Panc1 (cell line): ENCODE measurements around the gene RAB21. TPM values are rescaled to one million over a fixed set of nuclear protein-coding genes. Genes with fewer than 3 reads are reported as not detected.
"Not testable (repeated sequence)": the region's sequence is repeated elsewhere in the genome, so short reads cannot be mapped to it uniquely, and the experiment has no call there.

Source experiments
- ATAC-seq: fragments of 200-7000 bp; cut with Tn5 transposase; 2 replicates; pipeline ENCODE4 v1.9.1; 2020; ENCODE audit warnings: mild to moderate bottlenecking, moderate library complexity
- BruUV-seq: library from RNA; stranded (reverse); fragments of 400-500 nt; replicated peaks from 2 replicates; lab custom pipeline; 2021; lab: Mats Ljungman, UMichigan
- CTCF ChIA-PET: fragments of 300-600 bp; sonication (Branson Sonifier 250); formaldehyde crosslinking; loops from one replicate; lab custom pipeline; 2022; ENCODE audit warnings: antibody characterized with exemption; lab: Charles Lee
- POLR2A ChIA-PET: fragments of 300-600 bp; sonication (Branson Sonifier 250); formaldehyde crosslinking; loops from one replicate; lab custom pipeline; 2022; ENCODE audit warnings: antibody characterized with exemption; lab: Charles Lee
- DNase-seq: peaks from one replicate; pipeline ENCODE4 v3.0.0-alpha.2; 2010; ENCODE audit warnings: low read depth, low spot score
- H3K27ac ChIP-seq: 2 replicates; pipeline ENCODE4 v1.5.1; 2011; ENCODE audit warnings: mild to moderate bottlenecking, low read length, inconsistent platforms
- H3K27me3 ChIP-seq: fragments of 200-500 bp; sonication (Bioruptor generic); 2 replicates; pipeline ENCODE4 v1.6.0; 2014; ENCODE audit warnings: low read length, inconsistent platforms; ENCODE audit not compliant: control insufficient read depth, insufficient read depth
- H3K36me3 ChIP-seq: fragments of 200-500 bp; sonication (Bioruptor generic); 2 replicates; pipeline ENCODE4 v1.5.1; 2014; ENCODE audit warnings: inconsistent platforms, mild to moderate bottlenecking, low read length, moderate library complexity; ENCODE audit not compliant: control insufficient read depth, insufficient read depth
- H3K4me1 ChIP-seq: 2 replicates; pipeline ENCODE4 v1.5.1; 2011; ENCODE audit warnings: inconsistent platforms, mild to moderate bottlenecking, low read length, moderate library complexity; ENCODE audit not compliant: control insufficient read depth, insufficient read depth
- H3K4me3 ChIP-seq, 2 experiments: 2 replicates each; pipeline ENCODE4 v1.5.1; 2011 to 2012; ENCODE audit warnings: low read depth in 2 of 2, low read length in 2 of 2, mild to moderate bottlenecking in 2 of 2, inconsistent platforms in 1 of 2, moderate library complexity in 1 of 2
- H3K9me3 ChIP-seq: fragments of 200-500 bp; sonication (Bioruptor generic); 2 replicates; pipeline ENCODE4 v1.5.1; 2014; ENCODE audit warnings: low read depth, mild to moderate bottlenecking, inconsistent platforms, low read length, moderate library complexity; ENCODE audit not compliant: control insufficient read depth, insufficient read depth
- POLR2AphosphoS5 ChIP-seq: IDR thresholded peaks from 2 replicates; pipeline ENCODE4 v1.6.1; 2012; ENCODE audit warnings: mild to moderate bottlenecking, low read depth, low read length, moderate library complexity
- SIN3A ChIP-seq: IDR thresholded peaks from 2 replicates; pipeline ENCODE4 v1.6.1; 2012; ENCODE audit warnings: low read depth, mild to moderate bottlenecking, low read length, moderate library complexity, borderline replicate concordance; ENCODE audit not compliant: insufficient read depth
- TCF7L2 ChIP-seq: IDR thresholded peaks from 2 replicates; pipeline ENCODE4 v1.6.1; 2011; ENCODE audit warnings: mild to moderate bottlenecking, low read depth, low read length, inconsistent platforms
- in situ Hi-C: cut with HindIII; loops from 2 replicates; pipeline ENCODE4 v1.10.0; 2016; ENCODE audit warnings: low sequenced_read_pairs, low pct_unique_long_range_greater_than_20kb
- intact Hi-C: fragments of 100-400 bp; cut with micrococcal nuclease; formaldehyde crosslinking; loops from one replicate; pipeline ENCODE4 v1.10.0; 2022; ENCODE audit not compliant: unreplicated experiment
- total RNA-seq: library from RNA; stranded (reverse); gene quantifications from one replicate; pipeline ENCODE4 v1.2.1, GENCODE V29; 2021; ENCODE audit not compliant: unreplicated experiment
- TF ChIP-seq, protein P1 (sequence below), 2 experiments: IDR thresholded peaks; 2 replicates each; pipeline ENCODE4 v1.6.1; 2011 to 2012; ENCODE audit warnings: low read depth in 2 of 2, control low read depth in 1 of 2, low read length in 1 of 2, mild to moderate bottlenecking in 1 of 2, moderate library complexity in 1 of 2; ENCODE audit not compliant: insufficient read depth in 1 of 2
- TF ChIP-seq, protein P2 (sequence below): fragments of 450-650 bp; IDR thresholded peaks from 2 replicates; pipeline ENCODE4 v1.5.1; 2017; ENCODE audit warnings: mild to moderate bottlenecking

Gene RAB21
- total RNA-seq, 1 experiment from 2014 or later = 57.2 TPM

DNA sequence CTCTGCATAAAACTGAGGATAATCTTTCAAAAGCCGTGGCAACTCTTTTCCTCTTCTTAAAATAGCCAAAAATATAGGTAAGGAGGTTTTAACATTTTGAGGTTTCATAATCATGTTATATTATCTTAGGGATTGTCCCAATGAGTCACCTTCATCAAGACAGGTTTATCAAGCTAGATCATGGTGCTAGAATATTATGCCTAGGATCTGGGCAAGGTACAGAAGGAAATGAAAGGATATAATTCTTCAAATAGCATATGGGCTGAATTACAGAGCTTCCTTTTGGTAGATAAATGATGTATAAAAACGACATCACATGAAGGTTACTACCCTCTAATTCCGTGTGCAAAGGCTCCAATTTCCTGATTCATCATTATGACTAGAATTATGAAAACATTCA is 56.3 kb downstream of the RAB21 start:
- no peak for TF ChIP-seq POLR2AphosphoS5
- TF ChIP-seq, protein P1, sequence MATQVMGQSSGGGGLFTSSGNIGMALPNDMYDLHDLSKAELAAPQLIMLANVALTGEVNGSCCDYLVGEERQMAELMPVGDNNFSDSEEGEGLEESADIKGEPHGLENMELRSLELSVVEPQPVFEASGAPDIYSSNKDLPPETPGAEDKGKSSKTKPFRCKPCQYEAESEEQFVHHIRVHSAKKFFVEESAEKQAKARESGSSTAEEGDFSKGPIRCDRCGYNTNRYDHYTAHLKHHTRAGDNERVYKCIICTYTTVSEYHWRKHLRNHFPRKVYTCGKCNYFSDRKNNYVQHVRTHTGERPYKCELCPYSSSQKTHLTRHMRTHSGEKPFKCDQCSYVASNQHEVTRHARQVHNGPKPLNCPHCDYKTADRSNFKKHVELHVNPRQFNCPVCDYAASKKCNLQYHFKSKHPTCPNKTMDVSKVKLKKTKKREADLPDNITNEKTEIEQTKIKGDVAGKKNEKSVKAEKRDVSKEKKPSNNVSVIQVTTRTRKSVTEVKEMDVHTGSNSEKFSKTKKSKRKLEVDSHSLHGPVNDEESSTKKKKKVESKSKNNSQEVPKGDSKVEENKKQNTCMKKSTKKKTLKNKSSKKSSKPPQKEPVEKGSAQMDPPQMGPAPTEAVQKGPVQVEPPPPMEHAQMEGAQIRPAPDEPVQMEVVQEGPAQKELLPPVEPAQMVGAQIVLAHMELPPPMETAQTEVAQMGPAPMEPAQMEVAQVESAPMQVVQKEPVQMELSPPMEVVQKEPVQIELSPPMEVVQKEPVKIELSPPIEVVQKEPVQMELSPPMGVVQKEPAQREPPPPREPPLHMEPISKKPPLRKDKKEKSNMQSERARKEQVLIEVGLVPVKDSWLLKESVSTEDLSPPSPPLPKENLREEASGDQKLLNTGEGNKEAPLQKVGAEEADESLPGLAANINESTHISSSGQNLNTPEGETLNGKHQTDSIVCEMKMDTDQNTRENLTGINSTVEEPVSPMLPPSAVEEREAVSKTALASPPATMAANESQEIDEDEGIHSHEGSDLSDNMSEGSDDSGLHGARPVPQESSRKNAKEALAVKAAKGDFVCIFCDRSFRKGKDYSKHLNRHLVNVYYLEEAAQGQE (IDR thresholded peaks at IDR 0.05; ENCODE audit: insufficient read depth in 1 of 2, low read depth in 2 of 2, low read length in 1 of 2) = no peak
- TF ChIP-seq TCF7L2 = no peak
- TF ChIP-seq, protein P2, sequence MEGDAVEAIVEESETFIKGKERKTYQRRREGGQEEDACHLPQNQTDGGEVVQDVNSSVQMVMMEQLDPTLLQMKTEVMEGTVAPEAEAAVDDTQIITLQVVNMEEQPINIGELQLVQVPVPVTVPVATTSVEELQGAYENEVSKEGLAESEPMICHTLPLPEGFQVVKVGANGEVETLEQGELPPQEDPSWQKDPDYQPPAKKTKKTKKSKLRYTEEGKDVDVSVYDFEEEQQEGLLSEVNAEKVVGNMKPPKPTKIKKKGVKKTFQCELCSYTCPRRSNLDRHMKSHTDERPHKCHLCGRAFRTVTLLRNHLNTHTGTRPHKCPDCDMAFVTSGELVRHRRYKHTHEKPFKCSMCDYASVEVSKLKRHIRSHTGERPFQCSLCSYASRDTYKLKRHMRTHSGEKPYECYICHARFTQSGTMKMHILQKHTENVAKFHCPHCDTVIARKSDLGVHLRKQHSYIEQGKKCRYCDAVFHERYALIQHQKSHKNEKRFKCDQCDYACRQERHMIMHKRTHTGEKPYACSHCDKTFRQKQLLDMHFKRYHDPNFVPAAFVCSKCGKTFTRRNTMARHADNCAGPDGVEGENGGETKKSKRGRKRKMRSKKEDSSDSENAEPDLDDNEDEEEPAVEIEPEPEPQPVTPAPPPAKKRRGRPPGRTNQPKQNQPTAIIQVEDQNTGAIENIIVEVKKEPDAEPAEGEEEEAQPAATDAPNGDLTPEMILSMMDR = no peak
- TF ChIP-seq SIN3A = no peak
- Histone ChIP-seq H3K27me3 (peaks cover 17% of the 10 kb centered on the region; the same call in 1 of the 2 replicates), H3K36me3 (no peaks in the 10 kb centered on the region), H3K4me1 (no peaks in the 10 kb centered on the region), H3K9me3 (no peaks in the 10 kb centered on the region), H3K4me3 (no peak overlapping the region), H3K27ac (no peak overlapping the region)
- CTCF ChIA-PET = no interaction called here
- POLR2A ChIA-PET = no interaction called here
- intact Hi-C loops (no loop called here), in situ Hi-C loops (no loop called here)
- ATAC-seq (no peak), DNase-seq (no peak)
- BruUV-seq = no TSS peak

DNA sequence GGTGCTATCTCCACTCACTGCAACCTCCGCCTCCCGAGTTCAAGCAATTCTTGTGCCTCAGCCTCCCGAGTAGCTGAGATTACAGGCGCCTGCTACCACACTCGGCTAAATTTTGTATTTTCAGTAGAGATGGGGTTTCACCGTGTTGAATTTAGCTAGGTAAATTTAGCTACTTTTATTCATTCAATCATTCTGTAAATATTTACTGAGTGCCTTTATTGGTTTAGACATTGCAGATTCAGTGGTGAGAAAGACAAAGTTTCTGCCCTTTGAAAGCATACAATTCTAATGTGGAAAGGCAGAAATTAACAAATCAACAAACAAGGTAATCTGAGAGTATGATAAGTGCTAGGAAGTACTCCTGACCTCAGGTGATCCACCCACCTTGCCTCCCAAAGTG is 60.6 kb downstream of the RAB21 start:
- H3K9me3 ChIP-seq, in situ Hi-C loops, ATAC-seq, POLR2A ChIA-PET, DNase-seq, CTCF ChIA-PET, H3K27ac ChIP-seq, BruUV-seq, H3K4me1 ChIP-seq, intact Hi-C loops, H3K4me3 ChIP-seq, H3K36me3 ChIP-seq: not testable (repeated sequence)
- H3K27me3 ChIP-seq = peaks cover 13% of the 10 kb centered on the region; the same call in 1 of the 2 replicates

- POLR2A ChIA-PET, H3K27me3 ChIP-seq, in situ Hi-C loops, CTCF ChIA-PET, H3K4me1 ChIP-seq, H3K9me3 ChIP-seq, DNase-seq, H3K4me3 ChIP-seq, H3K27ac ChIP-seq, BruUV-seq, H3K36me3 ChIP-seq, intact Hi-C loops, ATAC-seq: not testable (repeated sequence)
Observed at GRCh38 chr12:71822088-71822487, 67.4 kb downstream of the RAB21 start.
